H9 (cell line): Measurements from ENCODE around the gene PRPF18. TPM values are rescaled to one million over a fixed set of nuclear protein-coding genes. Genes with fewer than 3 reads are reported as not detected.

ENCODE experiments used
- DNase-seq: peaks from one replicate; pipeline ENCODE4 v3.0.0-alpha.2; 2017
- H2AFZ ChIP-seq: one replicate; pipeline ENCODE4 v1.6.1; 2013; ENCODE audit warnings: mild to moderate bottlenecking, low read length, control low read depth, moderate library complexity
- H2AK5ac ChIP-seq: 2 replicates; pipeline ENCODE4 v1.6.1; 2013; ENCODE audit warnings: low read length, control low read depth, mixed read lengths; ENCODE audit not compliant: insufficient read length
- H2BK120ac ChIP-seq: one replicate; pipeline ENCODE4 v1.6.1; 2013; ENCODE audit warnings: low read depth, mild to moderate bottlenecking, low read length, control low read depth, inconsistent platforms; ENCODE audit not compliant: poor library complexity, severe bottlenecking
- H2BK12ac ChIP-seq: 2 replicates; pipeline ENCODE4 v1.6.1; 2013; ENCODE audit warnings: low read length, control low read depth, mixed read lengths, low read depth; ENCODE audit not compliant: insufficient read length
- H2BK15ac ChIP-seq: 2 replicates; pipeline ENCODE4 v1.6.1; 2013; ENCODE audit warnings: low read depth, low read length, control low read depth
- H2BK20ac ChIP-seq: one replicate; pipeline ENCODE4 v1.6.1; 2013; ENCODE audit warnings: low read depth, mild to moderate bottlenecking, low read length, control low read depth, inconsistent platforms; ENCODE audit not compliant: poor library complexity, severe bottlenecking
- H2BK5ac ChIP-seq: 2 replicates; pipeline ENCODE4 v1.6.1; 2013; ENCODE audit warnings: low read length, control low read depth, mixed read lengths; ENCODE audit not compliant: insufficient read length
- H3K14ac ChIP-seq: 2 replicates; pipeline ENCODE4 v1.6.1; 2013; ENCODE audit warnings: low read length, control low read depth; ENCODE audit not compliant: insufficient read depth
- H3K18ac ChIP-seq: 2 replicates; pipeline ENCODE4 v1.6.1; 2013; ENCODE audit warnings: low read depth, mild to moderate bottlenecking, mixed read lengths, low read length, control low read depth; ENCODE audit not compliant: insufficient read length
- H3K23ac ChIP-seq: 2 replicates; pipeline ENCODE4 v1.6.1; 2013; ENCODE audit warnings: low read length, control low read depth, mixed read lengths, low read depth; ENCODE audit not compliant: insufficient read length
- H3K23me2 ChIP-seq: 2 replicates; pipeline ENCODE4 v1.6.1; 2013; ENCODE audit warnings: low read depth, mild to moderate bottlenecking, mixed read lengths, low read length, control low read depth; ENCODE audit not compliant: insufficient read length, poor library complexity, severe bottlenecking
- H3K27ac ChIP-seq: 2 replicates; pipeline ENCODE4 v1.5.1; 2013; ENCODE audit warnings: low read length, control low read depth, mixed read lengths, low read depth; ENCODE audit not compliant: insufficient read length
- H3K27me3 ChIP-seq: 2 replicates; pipeline ENCODE4 v1.6.1; 2013; ENCODE audit warnings: low read length, control low read depth, inconsistent platforms; ENCODE audit not compliant: insufficient read depth
- H3K4ac ChIP-seq: 2 replicates; pipeline ENCODE4 v1.6.1; 2013; ENCODE audit warnings: low read depth, mild to moderate bottlenecking, control low read depth, inconsistent platforms, low read length, moderate library complexity
- H3K4me1 ChIP-seq: 2 replicates; pipeline ENCODE4 v1.6.1; 2013; ENCODE audit warnings: low read length, control low read depth, inconsistent platforms; ENCODE audit not compliant: insufficient read depth
- H3K4me2 ChIP-seq: 2 replicates; pipeline ENCODE4 v1.6.1; 2013; ENCODE audit warnings: low read length, control low read depth, mixed read lengths; ENCODE audit not compliant: insufficient read length, insufficient read depth
- H3K56ac ChIP-seq: 2 replicates; pipeline ENCODE4 v1.6.1; 2013; ENCODE audit warnings: low read depth, mild to moderate bottlenecking, mixed read lengths, low read length, control low read depth; ENCODE audit not compliant: insufficient read length
- H3K79me1 ChIP-seq: 2 replicates; pipeline ENCODE4 v1.6.1; 2013; ENCODE audit warnings: low read depth, mild to moderate bottlenecking, moderate library complexity, low read length, control low read depth, inconsistent platforms; ENCODE audit not compliant: insufficient read depth, poor library complexity, severe bottlenecking
- H3K79me2 ChIP-seq: 2 replicates; pipeline ENCODE4 v1.6.1; 2013; ENCODE audit warnings: low read length, control low read depth, inconsistent platforms; ENCODE audit not compliant: insufficient read depth
- H3K9ac ChIP-seq: 2 replicates; pipeline ENCODE4 v1.6.1; 2013; ENCODE audit warnings: low read length, control low read depth, mixed read lengths; ENCODE audit not compliant: insufficient read length; ENCODE audit errors: extremely low read depth
- H3K9me3 ChIP-seq: one replicate; pipeline ENCODE4 v1.6.1; 2013; ENCODE audit warnings: low read depth, low read length, inconsistent platforms; ENCODE audit not compliant: control insufficient read depth
- H3T11ph ChIP-seq: one replicate; pipeline ENCODE4 v1.6.1; 2013; ENCODE audit warnings: mild to moderate bottlenecking, low read length, control low read depth, inconsistent platforms
- H4K20me1 ChIP-seq: one replicate; pipeline ENCODE4 v1.6.1; 2013; ENCODE audit not compliant: control insufficient read depth, insufficient read length, insufficient read depth
- H4K5ac ChIP-seq: 2 replicates; pipeline ENCODE4 v1.6.1; 2013; ENCODE audit warnings: low read depth, mild to moderate bottlenecking, mixed read lengths, low read length, control low read depth; ENCODE audit not compliant: insufficient read length
- H4K8ac ChIP-seq: replicated peaks from 2 replicates; pipeline ENCODE4 v1.6.1; 2013; ENCODE audit warnings: low read length, control low read depth, mixed read lengths, low read depth; ENCODE audit not compliant: insufficient read length
- H4K91ac ChIP-seq: 2 replicates; pipeline ENCODE4 v1.6.1; 2013; ENCODE audit warnings: low read depth, mild to moderate bottlenecking, moderate library complexity, mixed read lengths, low read length, control low read depth; ENCODE audit not compliant: insufficient read length
- H3K27ac Mint-ChIP-seq, 3 experiments: 2 replicates in 2 of 3; 3 replicates in 1 of 3; pipeline ENCODE4 v1.8.0; 2020 to 2021; ENCODE audit warnings: mixed read lengths in 3 of 3, mild to moderate bottlenecking in 1 of 3, moderate library complexity in 1 of 3
- H3K27me3 Mint-ChIP-seq: 2 replicates; pipeline ENCODE4 v1.8.0; 2021; ENCODE audit warnings: low read depth, mild to moderate bottlenecking, moderate library complexity, mixed read lengths
- H3K36me3 Mint-ChIP-seq, 3 experiments: 2 replicates in 2 of 3; 3 replicates in 1 of 3; pipeline ENCODE4 v1.8.0; 2020 to 2021; ENCODE audit warnings: low read depth in 3 of 3, mixed read lengths in 3 of 3; ENCODE audit not compliant: insufficient read depth in 1 of 3
- H3K4me1 Mint-ChIP-seq, 2 experiments: 2 replicates each; pipeline ENCODE4 v1.8.0; 2020; ENCODE audit warnings: mixed read lengths in 2 of 2
- H3K4me3 Mint-ChIP-seq, 2 experiments: 2 replicates in 1 of 2; 3 replicates in 1 of 2; pipeline ENCODE4 v1.8.0; 2020 to 2021; ENCODE audit warnings: mild to moderate bottlenecking in 2 of 2, mixed read lengths in 2 of 2, moderate library complexity in 1 of 2
- H3K9me3 Mint-ChIP-seq, 2 experiments: 2 replicates in 1 of 2; 3 replicates in 1 of 2; pipeline ENCODE4 v1.8.0; 2020; ENCODE audit warnings: mild to moderate bottlenecking in 2 of 2, mixed read lengths in 2 of 2, moderate library complexity in 1 of 2
- CTCF ChIP-seq: fragments of 200-600 bp; sonication (generic); conservative IDR thresholded peaks from 3 replicates; pipeline ENCODE4 v1.8.0; 2021; ENCODE audit warnings: antibody characterized with exemption, mild to moderate bottlenecking
- WGBS: extraction: QIAGEN DNeasy Blood & Tissue Kit; methylation state at CpG from one replicate; pipeline ENCODE4 v1.1.7; 2013; ENCODE audit warnings: missing lambda C conversion rate, low lambda C conversion rate, mixed read lengths; ENCODE audit not compliant: insufficient read length; ENCODE audit errors: extremely low coverage; 5-methylcytosine and 5-hydroxymethylcytosine counted together
- total RNA-seq: library from RNA; stranded (reverse); gene quantifications from 2 replicates; pipeline ENCODE4 v1.2.1, GENCODE V29; 2021

PRPF18 gene
- total RNA-seq, 1 experiment from 2014 or later = 17.1 TPM

- H3K36me3 Mint-ChIP-seq = peaks cover 46 to 61% (median 55%) of the 10 kb centered on the region in 3 experiments
- Histone ChIP-seq H3K14ac (no peak overlapping the region), H3K23me2 (no peaks in the 10 kb centered on the region), H2BK120ac (no peak overlapping the region), H3K4me1 (no peaks in the 10 kb centered on the region), H3K79me1 (no peaks in the 10 kb centered on the region), H3K56ac (no peak overlapping the region), H3K18ac (no peak overlapping the region), H3K4me2 (no peak overlapping the region), H3K27ac (no peak overlapping the region), H4K91ac (no peak overlapping the region), H3K27me3 (no peaks in the 10 kb centered on the region), H3K4ac (no peak overlapping the region), H3K9ac (no peak overlapping the region), H4K8ac (no peak overlapping the region), H2AK5ac (no peak overlapping the region), H2AFZ (no peak overlapping the region), H3K9me3 (peaks cover 14% of the 10 kb centered on the region), H2BK15ac (no peak overlapping the region), H3K79me2 (no peaks in the 10 kb centered on the region), H4K5ac (no peak overlapping the region), H3T11ph (no peak overlapping the region), H3K23ac (no peak overlapping the region), H4K20me1 (no peaks in the 10 kb centered on the region), H2BK20ac (no peak overlapping the region), H2BK12ac (no peak overlapping the region), H2BK5ac (no peak overlapping the region)
- WGBS = no CpG with 5 or more reads among the region's 7 CpGs
- no peaks in the 10 kb centered on the region; a peak in 1 of 4 replicates for H3K4me1 Mint-ChIP-seq
- no peak overlapping the region for H3K4me3 Mint-ChIP-seq
- DNase-seq = no peak
- no peak overlapping the region; a peak in 1 of 7 replicates for H3K27ac Mint-ChIP-seq
- TF ChIP-seq CTCF = no peak
- H3K27me3 Mint-ChIP-seq = no peaks in the 10 kb centered on the region; the same call in 1 of the 2 replicates
- peaks cover 17 to 24% of the 10 kb centered on the region in 2 experiments for H3K9me3 Mint-ChIP-seq
These were observed 56.3 kb downstream of the PRPF18 start for GRCh38 chr10:13643016-13643415.
